LNCAP (cell line): ENCODE results near the gene OTULIN.

Experiments used
- CTCF ChIP-seq: fragments of 450-650 bp; IDR thresholded peaks from 2 replicates; pipeline ENCODE4 v1.5.1; 2017; ENCODE audit warnings: mild to moderate bottlenecking

The OTULIN gene

GRCh38 chr5:14730881-14731280 lies 66.4 kb downstream of the OTULIN start:
- TF ChIP-seq CTCF, result no peak

GRCh38 chr5:14732991-14733390 lies 68.5 kb downstream of the OTULIN start:
- no peak for TF ChIP-seq CTCF

GRCh38 chr5:14733661-14734060 lies 69.1 kb downstream of the OTULIN start:
- TF ChIP-seq CTCF, result no peak

GRCh38 chr5:14734396-14734795 lies 69.9 kb downstream of the OTULIN start:
- TF ChIP-seq CTCF, result no peak

GRCh38 chr5:14735944-14736343 lies 71.4 kb downstream of the OTULIN start:
- no peak for TF ChIP-seq CTCF

- no peak for TF ChIP-seq CTCF
Observed at GRCh38 chr5:14737291-14737690, 72.8 kb downstream of the OTULIN start.

- TF ChIP-seq CTCF, result no peak
Observed at GRCh38 chr5:14738050-14738449, 73.5 kb downstream of the OTULIN start.

GRCh38 chr5:14739538-14739937 lies 75.0 kb downstream of the OTULIN start:
- no peak for TF ChIP-seq CTCF
